T-cell (primary cell): ENCODE results near the gene RASA1. TPM values are rescaled to one million over a fixed set of nuclear protein-coding genes. Genes with fewer than 3 reads are reported as not detected.

Experiments
- ATAC-seq, 4 experiments: fragments of 200-7000 bp in 3 of 4; fragments of 150-1000 bp in 1 of 4; cut with Tn5 transposase; replicated peaks in 1 of 4; 1 replicate in 3 of 4; 2 replicates in 1 of 4; pipeline ENCODE4 v1.10.0; 2021; ENCODE audit warnings: moderate library complexity in 3 of 4, mild to moderate bottlenecking in 2 of 4, moderate number of reproducible peaks in 1 of 4
- CTCF ChIA-PET, 2 donors: fragments of 300-600 bp; sonication (Branson Sonifier 250); formaldehyde crosslinking; loops; one replicate each; lab custom pipeline; 2022; ENCODE audit warnings: antibody characterized with exemption in 2 of 2; lab: Charles Lee
- POLR2A ChIA-PET, 2 donors: fragments of 300-600 bp; sonication (Branson Sonifier 250); formaldehyde crosslinking; loops; one replicate each; lab custom pipeline; 2022; ENCODE audit warnings: antibody characterized with exemption in 2 of 2; lab: Charles Lee
- DNase-seq, 35 experiments: peaks; one replicate each; pipeline versions ENCODE4 v3.0.0 to v3.0.0-alpha.2; 2013 to 2023
- H3K27ac ChIP-seq: one replicate; pipeline ENCODE4 v1.5.1; 2013; ENCODE audit warnings: low read length
- H3K27me3 ChIP-seq, 2 experiments: replicated peaks in 1 of 2; 1 replicate in 1 of 2; 2 replicates in 1 of 2; pipeline versions ENCODE4 v1.6.1 to v1.7.0; 2013; ENCODE audit warnings: low read length in 1 of 2, mixed read lengths in 1 of 2; ENCODE audit not compliant: control insufficient read depth in 2 of 2, insufficient read depth in 2 of 2; ENCODE audit errors: extremely low read depth in 1 of 2
- H3K36me3 ChIP-seq, 2 donors: 1 replicate in 1 of 2; 2 replicates in 1 of 2; pipeline versions ENCODE4 v1.6.1 to v1.7.0; 2013; ENCODE audit warnings: low read length in 1 of 2; ENCODE audit not compliant: control insufficient read depth in 2 of 2, insufficient read depth in 1 of 2; ENCODE audit errors: extremely low read depth in 1 of 2
- H3K4me1 ChIP-seq, 2 experiments: 1 replicate in 1 of 2; 2 replicates in 1 of 2; pipeline versions ENCODE4 v1.6.1 to v1.7.0; 2013; ENCODE audit warnings: low read length in 2 of 2, mixed read lengths in 1 of 2; ENCODE audit not compliant: insufficient read depth in 2 of 2, control insufficient read depth in 1 of 2; ENCODE audit errors: extremely low read depth in 1 of 2
- H3K4me3 ChIP-seq, 2 donors: 1 replicate in 1 of 2; 2 replicates in 1 of 2; pipeline versions ENCODE4 v1.5.1 to v1.7.0; 2013; ENCODE audit warnings: mild to moderate bottlenecking in 2 of 2, low read length in 1 of 2, moderate library complexity in 1 of 2; ENCODE audit not compliant: control insufficient read depth in 1 of 2; ENCODE audit errors: extremely low read depth in 1 of 2
- H3K9me3 ChIP-seq: 2 replicates; pipeline ENCODE4 v1.7.0; 2013
- H3K27ac Mint-ChIP-seq, 2 donors: one replicate each; pipeline ENCODE4 v1.8.0; 2020 to 2021; ENCODE audit warnings: mild to moderate bottlenecking in 2 of 2, mixed read lengths in 2 of 2
- H3K27me3 Mint-ChIP-seq, 2 donors: one replicate each; pipeline ENCODE4 v1.8.0; 2021 to 2022; ENCODE audit warnings: mixed read lengths in 2 of 2
- H3K36me3 Mint-ChIP-seq: one replicate; pipeline ENCODE4 v1.8.0; 2021; ENCODE audit warnings: mixed read lengths
- H3K4me1 Mint-ChIP-seq, 3 donors: one replicate each; pipeline ENCODE4 v1.8.0; 2020 to 2022; ENCODE audit warnings: mixed read lengths in 3 of 3, mild to moderate bottlenecking in 1 of 3
- H3K4me3 Mint-ChIP-seq, 3 donors: one replicate each; pipeline ENCODE4 v1.8.0; 2020 to 2022; ENCODE audit warnings: mild to moderate bottlenecking in 3 of 3, mixed read lengths in 3 of 3, moderate library complexity in 3 of 3
- H3K9me3 Mint-ChIP-seq, 3 donors: one replicate each; pipeline ENCODE4 v1.8.0; 2020 to 2022; ENCODE audit warnings: mixed read lengths in 3 of 3
- WGBS: methylation state at CpG from one replicate; pipeline ENCODE4 v1.1.5; 2013; ENCODE audit warnings: missing lambda C conversion rate; ENCODE audit not compliant: insufficient coverage; 5-methylcytosine and 5-hydroxymethylcytosine counted together
- total RNA-seq, 35 experiments: library from RNA in 6 of 35; stranded (reverse) in 6 of 35; fragments of 120-200 nt in 1 of 35; gene quantifications; one replicate each; pipeline versions ENCODE4 v1.2.1 to v1.2.4 and lab custom pipeline; 2013 to 2026

RASA1 gene
- 10 to 100 TPM; 23.9 to 32.5 (median 24.7) TPM for total RNA-seq
- 27.8 TPM for total RNA-seq (2013)
- total RNA-seq (lab: John Stamatoyannopoulos, UW), result 44.7 to 79.7 (median 60.1) reads per million in 29 experiments

- Mint-ChIP-seq H3K27me3 (peaks cover 0 to 2% of the 10 kb centered on the region in 2 donors), H3K36me3 (peaks cover 3% of the 10 kb centered on the region), H3K4me3 (peak within 1 kb of the TSS; percentile 98 to 99 (median 99)), H3K27ac (peak within 1 kb of the TSS; percentile 96), H3K4me1 (peaks cover 24 to 43% (median 34%) of the 10 kb centered on the region in 3 donors), H3K9me3 (no peaks in the 10 kb centered on the region)
- ATAC-seq (peak; percentile 61 to 71 (median 68)), DNase-seq (peak in 23 of 35 experiments; percentile 32 to 82 (median 59))
- Histone ChIP-seq H3K36me3 (peaks cover 0 to 3% of the 10 kb centered on the region in 2 donors), H3K9me3 (no peaks in the 10 kb centered on the region), H3K4me3 (peak within 1 kb of the TSS; percentile 96 to 97), H3K4me1 (peaks cover 8 to 26% of the 10 kb centered on the region in 2 experiments), H3K27me3 (no peaks in the 10 kb centered on the region), H3K27ac (peak within 1 kb of the TSS; percentile 74)
- under 1% methylated on average over 38 of the region's 46 CpGs for WGBS
- POLR2A ChIA-PET, result interaction anchor here (0.6 to 1.8 kb wide), 9 partner anchors 16 to 170 kb away, joined by 3 to 19 read pairs (median 6); no protein-coding TSS in a partner anchor
- CTCF ChIA-PET, result interaction anchor here in 1 of 2 donors (1.1 to 2.5 kb wide), 3 partner anchors 16 to 144 kb away, joined by 3 to 9 read pairs (median 3); no protein-coding TSS in a partner anchor
Measured at GRCh38 chr5:87267574-87268125, at the start of gene RASA1. Gene RASA1, plus strand, starts transcription at chr5:87267883. Its CDS starts 569 bp downstream, at chr5:87268452.

DNA sequence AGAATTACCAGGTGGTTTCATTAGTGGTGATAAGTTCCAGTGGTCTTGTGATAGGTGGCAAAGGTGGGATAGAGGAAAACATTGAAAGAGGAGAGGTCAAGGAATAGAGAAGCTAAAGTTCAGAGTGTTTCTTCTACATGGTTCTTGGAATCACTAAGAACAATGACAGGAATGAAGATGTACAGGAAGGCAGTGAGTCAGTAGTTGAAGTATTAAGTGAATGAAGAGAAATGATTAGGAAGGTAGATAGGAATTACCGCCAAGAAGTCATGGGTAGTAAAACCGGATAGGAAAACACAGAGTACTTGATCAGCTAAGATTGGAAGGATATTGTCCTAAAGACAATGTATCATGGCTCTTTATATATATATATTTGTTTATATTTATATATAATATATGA, 37.9 kb upstream of the RASA1 start:
- no peak for ATAC-seq
- H3K4me3 ChIP-seq, result no peak overlapping the region
- Mint-ChIP-seq H3K27ac (no peak overlapping the region), H3K4me3 (no peak overlapping the region), H3K4me1 (peaks cover 0 to 12% (median 8%) of the 10 kb centered on the region in 3 donors), H3K9me3 (no peaks in the 10 kb centered on the region), H3K27me3 (no peaks in the 10 kb centered on the region), H3K36me3 (no peaks in the 10 kb centered on the region)
- H3K36me3 ChIP-seq, result no peaks in the 10 kb centered on the region
- H3K27ac ChIP-seq, result no peak overlapping the region
- ChIA-PET CTCF (no interaction called here), POLR2A (no interaction called here)
- H3K4me1 ChIP-seq, result peaks cover 2 to 4% of the 10 kb centered on the region in 2 experiments
- no peaks in the 10 kb centered on the region for H3K9me3 ChIP-seq
- no CpG with 5 or more reads among the region's 2 CpGs for WGBS
- H3K27me3 ChIP-seq, result no peaks in the 10 kb centered on the region
- DNase-seq, result no peak

- H3K4me1 ChIP-seq, result peaks cover 2 to 4% of the 10 kb centered on the region in 2 experiments
- no peaks in the 10 kb centered on the region for H3K27me3 Mint-ChIP-seq
- no peaks in the 10 kb centered on the region for H3K36me3 ChIP-seq
- no peaks in the 10 kb centered on the region for H3K27me3 ChIP-seq
- no peaks in the 10 kb centered on the region for H3K36me3 Mint-ChIP-seq
- no peak overlapping the region for H3K4me3 Mint-ChIP-seq
- H3K27ac Mint-ChIP-seq, result no peak overlapping the region
- H3K9me3 ChIP-seq, result no peaks in the 10 kb centered on the region
- CTCF ChIA-PET, result no interaction called here
- no peak overlapping the region for H3K4me3 ChIP-seq
- DNase-seq (peak in 3 of 35 experiments; percentile 4 to 22 (median 6)), ATAC-seq (peak in 2 of 4 experiments; percentile 30 to 47)
- peaks cover 0 to 12% (median 8%) of the 10 kb centered on the region in 3 donors for H3K4me1 Mint-ChIP-seq
- no peaks in the 10 kb centered on the region for H3K9me3 Mint-ChIP-seq
- WGBS, result 0% methylated on average over 1 of the region's 5 CpGs
- H3K27ac ChIP-seq, result no peak overlapping the region
- POLR2A ChIA-PET, result interaction anchor here in 1 of 2 donors (0.6 kb wide), 1 partner anchor 33 kb away, joined by 5 read pairs; no protein-coding TSS in a partner anchor
Measured at GRCh38 chr5:87231037-87231808, 36.5 kb upstream of the RASA1 start.

DNA sequence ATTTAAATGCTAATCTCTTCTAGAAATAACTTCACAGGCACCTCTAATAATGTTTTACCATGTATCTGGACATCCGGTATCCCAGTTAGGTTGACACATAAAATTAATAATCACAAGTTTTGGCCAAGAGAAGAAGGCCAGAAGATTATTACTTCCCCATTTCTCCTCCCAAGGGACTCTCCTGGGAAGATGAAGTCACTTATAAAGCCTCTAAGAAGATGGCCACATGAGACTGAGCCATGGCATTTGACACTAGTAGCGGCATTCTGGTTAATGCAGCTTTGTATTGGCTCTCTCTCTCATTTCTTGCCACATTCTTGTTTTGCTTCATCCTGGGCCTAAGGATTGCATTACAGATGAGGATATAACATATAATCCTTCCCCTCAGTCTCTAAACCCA, 34.5 kb upstream of the RASA1 start:
- Histone ChIP-seq H3K27me3 (no peaks in the 10 kb centered on the region), H3K4me3 (no peak overlapping the region), H3K9me3 (no peaks in the 10 kb centered on the region), H3K27ac (no peak overlapping the region), H3K4me1 (peaks cover 2 to 4% of the 10 kb centered on the region in 2 experiments), H3K36me3 (no peaks in the 10 kb centered on the region)
- ChIA-PET CTCF (no interaction called here), POLR2A (no interaction called here)
- DNase-seq (no peak), ATAC-seq (no peak)
- no CpG with 5 or more reads among the region's 2 CpGs for WGBS
- Mint-ChIP-seq H3K27me3 (no peaks in the 10 kb centered on the region), H3K9me3 (no peaks in the 10 kb centered on the region), H3K27ac (no peak overlapping the region), H3K4me1 (peaks cover 0 to 12% (median 7%) of the 10 kb centered on the region in 3 donors), H3K4me3 (no peak overlapping the region), H3K36me3 (no peaks in the 10 kb centered on the region)

- H3K36me3 Mint-ChIP-seq, result no peaks in the 10 kb centered on the region
- POLR2A ChIA-PET, result no interaction called here
Measured at GRCh38 chr5:87241555-87241954, 26.1 kb upstream of the RASA1 start.

DNA sequence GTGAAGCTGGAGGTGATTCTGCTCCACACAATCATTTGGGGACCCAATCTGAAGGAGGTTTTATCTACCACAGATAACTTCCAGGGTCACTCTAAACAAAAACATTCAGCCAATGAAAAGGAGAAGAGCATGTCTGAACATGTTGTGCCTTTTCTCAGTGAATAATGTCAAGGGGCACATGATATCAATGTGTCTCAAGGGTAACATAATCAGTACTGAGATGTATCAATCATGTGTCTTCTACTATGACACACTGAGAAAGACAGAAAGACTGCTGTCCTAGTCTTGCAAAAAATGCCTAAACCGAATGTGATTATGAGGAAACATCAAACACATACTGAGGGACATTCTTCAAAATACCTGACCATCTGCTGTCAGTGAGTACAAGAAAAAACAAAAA, 25.4 kb upstream of the RASA1 start:
- H3K27ac Mint-ChIP-seq, result no peak overlapping the region
- no peaks in the 10 kb centered on the region for H3K27me3 Mint-ChIP-seq
- H3K36me3 Mint-ChIP-seq, result no peaks in the 10 kb centered on the region
- H3K4me1 Mint-ChIP-seq, result no peaks in the 10 kb centered on the region
- DNase-seq, result no peak
- no CpG with 5 or more reads among the region's 1 CpG for WGBS
- no peak for ATAC-seq
- Histone ChIP-seq H3K4me1 (no peaks in the 10 kb centered on the region), H3K4me3 (no peak overlapping the region), H3K27ac (no peak overlapping the region), H3K9me3 (no peaks in the 10 kb centered on the region), H3K27me3 (peaks cover 0 to 3% of the 10 kb centered on the region in 2 experiments), H3K36me3 (no peaks in the 10 kb centered on the region)
- ChIA-PET POLR2A (no interaction called here), CTCF (no interaction called here)
- H3K9me3 Mint-ChIP-seq, result no peaks in the 10 kb centered on the region
- no peak overlapping the region for H3K4me3 Mint-ChIP-seq

More at GRCh38 chr5:87241555-87241954, 26.1 kb upstream of the RASA1 start:
- CTCF ChIA-PET, result no interaction called here
- no CpG with 5 or more reads among the region's 2 CpGs for WGBS
- Histone ChIP-seq H3K36me3 (no peaks in the 10 kb centered on the region), H3K27me3 (no peaks in the 10 kb centered on the region), H3K9me3 (no peaks in the 10 kb centered on the region), H3K4me3 (no peak overlapping the region), H3K27ac (no peak overlapping the region), H3K4me1 (no peaks in the 10 kb centered on the region)
- no peak for DNase-seq
- Mint-ChIP-seq H3K9me3 (no peaks in the 10 kb centered on the region), H3K27ac (no peak overlapping the region), H3K27me3 (no peaks in the 10 kb centered on the region), H3K4me3 (no peak overlapping the region), H3K4me1 (no peaks in the 10 kb centered on the region)
- no peak for ATAC-seq
